GM18498 (cell line): ENCODE data around the gene RPL37.
A peak's percentile ranks its signal among the peaks of the same experiment; 100 is the strongest.
"Not testable (repeated sequence)": the region's sequence is repeated elsewhere in the genome, so short reads cannot be mapped to it uniquely, and the experiment has no call there.

ENCODE experiments used
- ATAC-seq: cut with Tn5 transposase; IDR thresholded peaks from one replicate; pipeline ENCODE4 v1.9.1; 2021; ENCODE audit warnings: mild to moderate bottlenecking, moderate library complexity; ENCODE audit not compliant: unreplicated experiment

RPL37 gene

GRCh38 chr5:40834849-40835787 lies at the start of gene RPL37:
Gene RPL37, minus strand, starts transcription at chr5:40835222. Its CDS starts 37 bp downstream, at chr5:40835185.
- ATAC-seq, result peak; percentile 97

- ATAC-seq, result not testable (repeated sequence)
Measured at GRCh38 chr5:40883051-40883450, 48.0 kb upstream of the RPL37 start.

GRCh38 chr5:40882291-40882690 lies 47.3 kb upstream of the RPL37 start:
- ATAC-seq, result no peak

GRCh38 chr5:40879163-40879942 lies 44.3 kb upstream of the RPL37 start:
- ATAC-seq, result peak; percentile 58

- no peak for ATAC-seq
Measured at GRCh38 chr5:40877371-40877988, 42.5 kb upstream of the RPL37 start.

- ATAC-seq, result no peak
Measured at GRCh38 chr5:40875958-40876357, 40.9 kb upstream of the RPL37 start.

- no peak for ATAC-seq
Measured at GRCh38 chr5:40873286-40873880, 38.4 kb upstream of the RPL37 start.

GRCh38 chr5:40872253-40872652 lies 37.2 kb upstream of the RPL37 start:
- ATAC-seq, result not testable (repeated sequence)

- no peak for ATAC-seq
Measured at GRCh38 chr5:40871177-40871576, 36.2 kb upstream of the RPL37 start.

GRCh38 chr5:40869384-40869783 lies 34.4 kb upstream of the RPL37 start:
- ATAC-seq, result no peak

GRCh38 chr5:40866844-40867243 lies 31.8 kb upstream of the RPL37 start:
- ATAC-seq, result no peak

- not testable (repeated sequence) for ATAC-seq
Measured at GRCh38 chr5:40865004-40865403, 30.0 kb upstream of the RPL37 start.

- ATAC-seq, result no peak
Measured at GRCh38 chr5:40860711-40861110, 25.7 kb upstream of the RPL37 start.

GRCh38 chr5:40853632-40854192 lies 18.7 kb upstream of the RPL37 start:
- no peak for ATAC-seq

GRCh38 chr5:40847525-40847924 lies 12.5 kb upstream of the RPL37 start:
- ATAC-seq, result no peak

GRCh38 chr5:40846371-40846770 lies 11.3 kb upstream of the RPL37 start:
- no peak for ATAC-seq

GRCh38 chr5:40844565-40844964 lies 9.5 kb upstream of the RPL37 start:
- no peak for ATAC-seq

- no peak for ATAC-seq
Measured at GRCh38 chr5:40842351-40842750, 7.3 kb upstream of the RPL37 start.

- peak; percentile 60 for ATAC-seq
Measured at GRCh38 chr5:40841068-40841805, 6.2 kb upstream of the RPL37 start, which contains the start of gene CARD6. Gene CARD6, plus strand, starts transcription at chr5:40841367. Its CDS starts 16 bp downstream, at chr5:40841383.

GRCh38 chr5:40838086-40838485 lies 3.1 kb upstream of the RPL37 start:
- no peak for ATAC-seq
